SK-N-SH (cell line): ENCODE measurements around the gene CAMK2B. TPM values are rescaled to one million over a fixed set of nuclear protein-coding genes. Genes with fewer than 3 reads are reported as not detected.

Source experiments
- CTCF ChIA-PET: fragments of 300-600, 350-600 bp; formaldehyde crosslinking; extraction: SDS; loops from one replicate; lab custom pipeline; 2021; lab: Yijun Ruan, JAX
- POLR2A ChIA-PET: fragments of 350-600 bp; sonication (Branson Sonifier 250); formaldehyde crosslinking; extraction: SDS; loops from one replicate; lab custom pipeline; 2020; ENCODE audit warnings: antibody characterized with exemption, inconsistent platforms; lab: Yijun Ruan, JAX
- DNase-seq: peaks from one replicate; pipeline ENCODE4 v3.0.0; 2012
- H2AFZ ChIP-seq: fragments of 200-600 bp; sonication (generic); 2 replicates; pipeline ENCODE4 v1.8.1; 2016; ENCODE audit warnings: antibody characterized with exemption, mild to moderate bottlenecking, low read depth
- H3F3A ChIP-seq: fragments of 200-600 bp; sonication (generic); replicated peaks from 2 replicates; pipeline ENCODE3; 2016; ENCODE audit warnings: antibody characterized with exemption, mild to moderate bottlenecking; ENCODE audit not compliant: insufficient read depth
- H3K27ac ChIP-seq, 2 experiments: fragments of 200-500 bp in 1 of 2; fragments of 200-600 bp in 1 of 2; sonication (Bioruptor generic) in 1 of 2; sonication (generic), shearing (Covaris generic) in 1 of 2; 2 replicates each; pipeline versions ENCODE4 v1.5.1 to v1.6.1; 2014 to 2016; ENCODE audit warnings: low read depth in 2 of 2, inconsistent platforms in 1 of 2, low read length in 1 of 2, mild to moderate bottlenecking in 1 of 2, mixed read lengths in 1 of 2
- H3K27me3 ChIP-seq: fragments of 200-600 bp; sonication (generic), shearing (Covaris generic); 2 replicates; pipeline ENCODE4 v1.6.1; 2016; ENCODE audit warnings: mixed run types; ENCODE audit not compliant: insufficient read depth
- H3K36me3 ChIP-seq, 2 experiments: fragments of 200-500 bp in 1 of 2; fragments of 200-600 bp in 1 of 2; sonication (Bioruptor generic) in 1 of 2; sonication (generic) in 1 of 2; replicated peaks in 1 of 2; 2 replicates each; pipeline versions ENCODE3 to v1.5.1; 2014 to 2016; ENCODE audit warnings: low read length in 1 of 2, mild to moderate bottlenecking in 1 of 2; ENCODE audit not compliant: insufficient read depth in 2 of 2, control insufficient read depth in 1 of 2
- H3K4me1 ChIP-seq, 2 experiments: fragments of 200-500 bp in 1 of 2; fragments of 200-600 bp in 1 of 2; sonication (Bioruptor generic) in 1 of 2; sonication (generic), shearing (Covaris generic) in 1 of 2; 2 replicates each; pipeline versions ENCODE4 v1.5.1 to v1.6.1; 2014 to 2016; ENCODE audit warnings: low read depth in 1 of 2, low read length in 1 of 2, mixed run types in 1 of 2; ENCODE audit not compliant: insufficient read depth in 2 of 2, control insufficient read depth in 1 of 2
- H3K4me2 ChIP-seq: fragments of 200-600 bp; sonication (generic), shearing (Covaris generic); 2 replicates; pipeline ENCODE4 v1.6.1; 2017; ENCODE audit warnings: mixed run types
- H3K4me3 ChIP-seq, 2 experiments: fragments of 200-500 bp in 1 of 2; fragments of 200-600 bp in 1 of 2; sonication (Bioruptor generic) in 1 of 2; sonication (generic), shearing (Covaris generic) in 1 of 2; 2 replicates each; pipeline versions ENCODE4 v1.5.1 to v1.8.1; 2014 to 2016; ENCODE audit warnings: low read depth in 2 of 2, inconsistent platforms in 1 of 2, low read length in 1 of 2, mild to moderate bottlenecking in 1 of 2, mixed read lengths in 1 of 2, moderate library complexity in 1 of 2
- H3K79me2 ChIP-seq: fragments of 200-600 bp; sonication (generic); 2 replicates; pipeline ENCODE4 v1.8.1; 2017; ENCODE audit warnings: mild to moderate bottlenecking; ENCODE audit not compliant: insufficient read depth
- H3K9ac ChIP-seq: fragments of 200-600 bp; sonication (generic); 2 replicates; pipeline ENCODE4 v1.6.1; 2017; ENCODE audit warnings: mixed run types
- H3K9me2 ChIP-seq: fragments of 200-600 bp; sonication (generic); 2 replicates; pipeline ENCODE4 v1.6.1; 2017; ENCODE audit warnings: mixed run types
- H3K9me3 ChIP-seq: fragments of 200-600 bp; sonication (generic); 2 replicates; pipeline ENCODE4 v1.6.1; 2017; ENCODE audit warnings: mixed run types, mild to moderate bottlenecking, moderate library complexity
- H4K20me1 ChIP-seq: fragments of 200-600 bp; sonication (generic); 2 replicates; pipeline ENCODE4 v1.6.1; 2017; ENCODE audit warnings: mild to moderate bottlenecking, mixed run types; ENCODE audit not compliant: insufficient read depth
- CTCF ChIP-seq: fragments of 200-600 bp; sonication (generic); IDR thresholded peaks from 2 replicates; pipeline ENCODE4 v1.6.1; 2017; ENCODE audit warnings: antibody characterized with exemption, mild to moderate bottlenecking, moderate library complexity
- ELF1 ChIP-seq: IDR thresholded peaks from 2 replicates; pipeline ENCODE4 v1.4.0; 2012
- EZH2phosphoT487 ChIP-seq: fragments of 200-600 bp; sonication (generic); IDR thresholded peaks from 2 replicates; pipeline ENCODE4 v1.6.1; 2017; ENCODE audit warnings: low read depth, mixed run types, mild to moderate bottlenecking, antibody characterized with exemption, moderate library complexity, borderline replicate concordance
- GABPA ChIP-seq: IDR thresholded peaks from 2 replicates; pipeline ENCODE4 v1.4.0; 2012; ENCODE audit warnings: low read depth, mild to moderate bottlenecking
- JUND ChIP-seq: IDR thresholded peaks from 2 replicates; pipeline ENCODE4 v1.4.0; 2012
- NFIC ChIP-seq: IDR thresholded peaks from 2 replicates; pipeline ENCODE4 v1.4.0; 2012; ENCODE audit warnings: borderline replicate concordance
- RAD21 ChIP-seq: IDR thresholded peaks from 2 replicates; pipeline ENCODE4 v1.6.1; 2012; ENCODE audit warnings: mild to moderate bottlenecking, low read length
- RCOR1 ChIP-seq: fragments of 150-350 bp; IDR thresholded peaks from 2 replicates; pipeline ENCODE4 v1.6.1; 2017; ENCODE audit warnings: antibody characterized with exemption, low read length
- SMC3 ChIP-seq: IDR thresholded peaks from 2 replicates; pipeline ENCODE4 v1.6.1; 2012; ENCODE audit warnings: low read depth, low read length, improper control_type of control experiment
- TAF1 ChIP-seq: IDR thresholded peaks from 2 replicates; pipeline ENCODE4 v1.6.1; 2012; ENCODE audit warnings: low read depth, mild to moderate bottlenecking, low read length, moderate library complexity, borderline replicate concordance
- TCF12 ChIP-seq: IDR thresholded peaks from 2 replicates; pipeline ENCODE4 v1.4.0; 2012
- ZBTB33 ChIP-seq: IDR thresholded peaks from 2 replicates; pipeline ENCODE4 v1.4.0; 2012; ENCODE audit warnings: low read depth, borderline replicate concordance
- WGBS: methylation state at CpG from one replicate; pipeline ENCODE4 v1.1.6; 2017; ENCODE audit warnings: low lambda C conversion rate; 5-methylcytosine and 5-hydroxymethylcytosine counted together
- polyA plus RNA-seq, 3 experiments: library from polyadenylated mRNA; depleted of rRNA; stranded (reverse); fragments of >200 nt; gene quantifications; 2 replicates each; pipeline ENCODE4 v1.2.3, GENCODE V29; 2012
- TF ChIP-seq, protein P1 (sequence below): fragments of 150-350 bp; IDR thresholded peaks from 2 replicates; pipeline ENCODE4 v1.6.1; 2017; ENCODE audit warnings: antibody characterized with exemption, low read length, low read depth, borderline replicate concordance
- TF ChIP-seq, protein P2 (sequence below): IDR thresholded peaks from 2 replicates; pipeline ENCODE4; 2012

Gene CAMK2B
- polyA plus RNA-seq, 1 of the 3 experiments (the other 2 are of a cell fraction) = 0.20 TPM

- CTCF ChIA-PET = interaction anchor here (0.6 to 2.8 kb wide), 24 partner anchors 9 to 258 kb away, joined by 3 to 57 read pairs (median 4); partner anchors contain the start of gene YKT6
- Histone ChIP-seq H3F3A (no peaks in the 10 kb centered on the region), H3K9me3 (0 out of 2 replicates have a peak, but pooled peaks cover 8% of the 10 kb centered on the region), H3K4me2 (no peak overlapping the region), H3K27me3 (no peaks in the 10 kb centered on the region), H3K79me2 (no peaks in the 10 kb centered on the region), H3K9ac (no peak overlapping the region), H3K27ac (no peak overlapping the region), H3K9me2 (no peaks in the 10 kb centered on the region), H3K4me3 (no peak overlapping the region), H4K20me1 (no peaks in the 10 kb centered on the region), H2AFZ (no peak overlapping the region), H3K36me3 (no peaks in the 10 kb centered on the region), H3K4me1 (peaks cover 0 to 4% of the 10 kb centered on the region in 2 experiments; a peak in 1 of 4 replicates)
- WGBS = 67% methylated on average over 5 of the region's 7 CpGs
- TF ChIP-seq RCOR1 (0 out of 2 replicates have a peak, but pooled peaks have one; percentile 20), CTCF (peak; percentile 56), RAD21 (peak; percentile 89), ELF1 (no peak), SMC3 (peak; percentile 95)
- POLR2A ChIA-PET = no interaction called here
- peak; percentile 87 for DNase-seq
Measured at GRCh38 chr7:44307301-44307900, 18.0 kb downstream of the CAMK2B start.

DNA sequence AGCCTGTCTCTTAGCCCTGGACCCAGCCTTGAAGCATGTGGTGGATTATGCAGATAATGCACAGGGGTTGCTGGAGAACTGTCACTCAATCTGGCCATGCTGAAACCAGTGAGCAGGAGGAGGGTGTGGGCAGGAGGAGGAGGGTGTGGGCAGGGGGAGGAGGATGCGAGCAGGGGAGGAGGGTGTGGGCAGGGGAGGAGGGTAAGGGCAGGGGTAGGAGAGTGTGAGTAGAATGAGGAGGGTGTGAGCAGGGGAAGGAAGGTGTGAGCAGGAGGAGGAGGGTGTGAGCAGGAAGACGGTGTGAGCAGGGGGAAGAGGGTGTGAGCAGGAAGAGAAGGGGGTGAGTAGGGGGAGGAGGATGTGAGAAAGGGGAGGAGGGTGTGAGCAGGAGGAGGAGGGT, 18.8 kb downstream of the CAMK2B start:
- CTCF ChIA-PET = interaction anchor here (3.6 kb wide), 1 partner anchor 65 kb away, joined by 14 read pairs; no protein-coding TSS in a partner anchor
- POLR2A ChIA-PET = no interaction called here
- H4K20me1 ChIP-seq = no peaks in the 10 kb centered on the region

More for the DNA sequence above, 18.8 kb downstream of the CAMK2B start:
- no peak overlapping the region for H3K27ac ChIP-seq
- H2AFZ ChIP-seq = no peak overlapping the region
- WGBS = 73% methylated on average over 2 of the region's 2 CpGs
- no peaks in the 10 kb centered on the region for H3K27me3 ChIP-seq
- no peaks in the 10 kb centered on the region for H3K79me2 ChIP-seq
- H3K9ac ChIP-seq = no peak overlapping the region
- TF ChIP-seq TAF1 = no peak
- TF ChIP-seq EZH2phosphoT487 = no peak
- no peak for TF ChIP-seq ELF1
- TF ChIP-seq ZBTB33 = no peak
- no peak for TF ChIP-seq JUND
- TF ChIP-seq, protein P1, sequence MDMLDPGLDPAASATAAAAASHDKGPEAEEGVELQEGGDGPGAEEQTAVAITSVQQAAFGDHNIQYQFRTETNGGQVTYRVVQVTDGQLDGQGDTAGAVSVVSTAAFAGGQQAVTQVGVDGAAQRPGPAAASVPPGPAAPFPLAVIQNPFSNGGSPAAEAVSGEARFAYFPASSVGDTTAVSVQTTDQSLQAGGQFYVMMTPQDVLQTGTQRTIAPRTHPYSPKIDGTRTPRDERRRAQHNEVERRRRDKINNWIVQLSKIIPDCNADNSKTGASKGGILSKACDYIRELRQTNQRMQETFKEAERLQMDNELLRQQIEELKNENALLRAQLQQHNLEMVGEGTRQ = no peak
- no peak for TF ChIP-seq GABPA
- no peak for TF ChIP-seq TCF12
- TF ChIP-seq, protein P2, sequence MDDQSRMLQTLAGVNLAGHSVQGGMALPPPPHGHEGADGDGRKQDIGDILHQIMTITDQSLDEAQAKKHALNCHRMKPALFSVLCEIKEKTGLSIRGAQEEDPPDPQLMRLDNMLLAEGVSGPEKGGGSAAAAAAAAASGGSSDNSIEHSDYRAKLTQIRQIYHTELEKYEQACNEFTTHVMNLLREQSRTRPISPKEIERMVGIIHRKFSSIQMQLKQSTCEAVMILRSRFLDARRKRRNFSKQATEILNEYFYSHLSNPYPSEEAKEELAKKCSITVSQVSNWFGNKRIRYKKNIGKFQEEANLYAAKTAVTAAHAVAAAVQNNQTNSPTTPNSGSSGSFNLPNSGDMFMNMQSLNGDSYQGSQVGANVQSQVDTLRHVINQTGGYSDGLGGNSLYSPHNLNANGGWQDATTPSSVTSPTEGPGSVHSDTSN = no peak
- TF ChIP-seq NFIC = no peak
- TF ChIP-seq, all 33 proteins: peak for 0
- Histone ChIP-seq H3K36me3 (no peaks in the 10 kb centered on the region), H3F3A (no peaks in the 10 kb centered on the region), H3K4me3 (no peak overlapping the region), H3K4me1 (peaks cover 0 to 4% of the 10 kb centered on the region in 2 experiments; a peak in 1 of 4 replicates), H3K9me2 (no peaks in the 10 kb centered on the region), H3K9me3 (0 out of 2 replicates have a peak, but pooled peaks cover 9% of the 10 kb centered on the region), H3K4me2 (no peak overlapping the region)
- DNase-seq = no peak
